GM06990 (cell line): Measurements from ENCODE around the gene LRRC10B.

Experiments
- DNase-seq: peaks from one replicate; pipeline ENCODE4 v3.0.0-alpha.2; 2011; ENCODE audit not compliant: insufficient read length; ENCODE audit errors: extremely low read depth
- H3K27me3 ChIP-seq: replicated peaks from 2 replicates; pipeline ENCODE4 v1.6.0; 2011; ENCODE audit warnings: low read length; ENCODE audit not compliant: control insufficient read depth, insufficient read depth
- H3K36me3 ChIP-seq: 2 replicates; pipeline ENCODE4 v1.5.1; 2011; ENCODE audit warnings: low read length; ENCODE audit not compliant: control insufficient read depth, insufficient read depth
- H3K4me3 ChIP-seq: replicated peaks from 2 replicates; pipeline ENCODE4 v1.5.1; 2011; ENCODE audit warnings: low read depth, mild to moderate bottlenecking, control low read depth, low read length
- TF ChIP-seq, protein P1 (sequence below): IDR thresholded peaks from 2 replicates; pipeline ENCODE4 v1.5.1; 2011; ENCODE audit warnings: low read length, control low read depth, mild to moderate bottlenecking, inconsistent platforms; ENCODE audit not compliant: insufficient read depth, poor library complexity, severe bottlenecking

The LRRC10B gene

DNA sequence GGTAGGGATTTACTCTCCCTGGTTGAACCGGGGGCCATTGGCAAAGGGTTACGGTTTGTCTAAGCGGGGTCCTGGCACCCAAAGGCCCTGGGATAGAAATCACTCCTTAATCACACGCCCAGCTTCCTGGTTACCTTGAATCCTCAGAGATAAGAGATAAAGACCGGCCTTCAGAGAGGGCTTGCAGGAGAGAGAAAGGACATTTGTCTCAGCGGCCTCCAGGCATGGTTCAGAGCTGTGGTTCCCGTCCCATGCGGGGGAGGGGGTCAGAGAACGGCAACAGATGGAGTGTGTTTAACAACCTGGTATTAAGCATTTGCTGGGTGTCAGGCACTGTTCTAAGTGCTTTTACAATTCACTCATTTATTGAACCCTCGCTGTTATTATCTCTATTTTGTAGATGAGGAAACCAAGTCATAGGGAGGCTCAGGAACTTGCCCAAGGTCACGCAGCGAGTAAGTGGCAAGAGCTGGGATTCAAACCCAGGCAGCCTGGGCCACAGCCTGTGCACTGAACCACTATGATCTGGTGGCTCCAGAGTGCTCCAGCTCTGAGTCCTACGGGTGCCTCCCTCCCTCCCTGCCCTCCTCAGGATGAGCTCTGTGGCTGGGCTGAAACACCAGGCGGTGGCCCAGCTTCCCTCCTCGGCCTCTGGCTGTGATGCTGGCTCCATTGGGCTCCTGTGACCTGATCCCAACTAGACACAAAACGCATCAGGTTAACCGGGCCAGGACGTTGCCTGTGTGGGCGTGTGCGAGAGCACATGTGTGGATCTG, 18.6 kb downstream of the LRRC10B start:
- Histone ChIP-seq H3K36me3 (no peaks in the 10 kb centered on the region), H3K27me3 (no peaks in the 10 kb centered on the region; the same call in none of the 2 replicates)

DNA sequence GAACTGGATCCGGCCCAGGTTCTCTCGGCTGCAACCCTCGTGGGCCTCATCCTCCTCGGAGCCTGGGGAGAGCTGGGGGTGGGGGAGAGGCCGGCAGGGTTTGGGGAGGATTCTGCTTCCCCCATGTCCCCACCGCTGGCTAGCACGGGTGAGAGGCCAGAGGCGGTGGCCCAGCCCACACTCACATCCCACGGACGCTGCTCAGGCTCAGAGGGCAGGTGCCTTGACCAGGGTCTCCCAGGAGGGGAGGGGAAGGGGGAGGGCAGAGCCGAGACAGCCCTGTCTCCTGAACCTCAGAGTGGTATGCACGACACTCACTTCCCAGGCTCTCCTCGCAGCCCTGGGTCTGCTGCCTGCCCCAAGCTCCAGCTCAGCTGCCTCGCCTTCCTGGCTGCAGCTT, 19.6 kb downstream of the LRRC10B start:
- Histone ChIP-seq H3K4me3 (no peak overlapping the region), H3K27me3 (no peaks in the 10 kb centered on the region; the same call in 1 of the 2 replicates), H3K36me3 (no peaks in the 10 kb centered on the region)
- TF ChIP-seq, protein P1, sequence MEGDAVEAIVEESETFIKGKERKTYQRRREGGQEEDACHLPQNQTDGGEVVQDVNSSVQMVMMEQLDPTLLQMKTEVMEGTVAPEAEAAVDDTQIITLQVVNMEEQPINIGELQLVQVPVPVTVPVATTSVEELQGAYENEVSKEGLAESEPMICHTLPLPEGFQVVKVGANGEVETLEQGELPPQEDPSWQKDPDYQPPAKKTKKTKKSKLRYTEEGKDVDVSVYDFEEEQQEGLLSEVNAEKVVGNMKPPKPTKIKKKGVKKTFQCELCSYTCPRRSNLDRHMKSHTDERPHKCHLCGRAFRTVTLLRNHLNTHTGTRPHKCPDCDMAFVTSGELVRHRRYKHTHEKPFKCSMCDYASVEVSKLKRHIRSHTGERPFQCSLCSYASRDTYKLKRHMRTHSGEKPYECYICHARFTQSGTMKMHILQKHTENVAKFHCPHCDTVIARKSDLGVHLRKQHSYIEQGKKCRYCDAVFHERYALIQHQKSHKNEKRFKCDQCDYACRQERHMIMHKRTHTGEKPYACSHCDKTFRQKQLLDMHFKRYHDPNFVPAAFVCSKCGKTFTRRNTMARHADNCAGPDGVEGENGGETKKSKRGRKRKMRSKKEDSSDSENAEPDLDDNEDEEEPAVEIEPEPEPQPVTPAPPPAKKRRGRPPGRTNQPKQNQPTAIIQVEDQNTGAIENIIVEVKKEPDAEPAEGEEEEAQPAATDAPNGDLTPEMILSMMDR, result no peak
- DNase-seq, result no peak

More for the DNA sequence above, 18.6 kb downstream of the LRRC10B start:
- H3K4me3 ChIP-seq, result no peak overlapping the region
- TF ChIP-seq, protein P1, result no peak
- DNase-seq, result no peak

DNA sequence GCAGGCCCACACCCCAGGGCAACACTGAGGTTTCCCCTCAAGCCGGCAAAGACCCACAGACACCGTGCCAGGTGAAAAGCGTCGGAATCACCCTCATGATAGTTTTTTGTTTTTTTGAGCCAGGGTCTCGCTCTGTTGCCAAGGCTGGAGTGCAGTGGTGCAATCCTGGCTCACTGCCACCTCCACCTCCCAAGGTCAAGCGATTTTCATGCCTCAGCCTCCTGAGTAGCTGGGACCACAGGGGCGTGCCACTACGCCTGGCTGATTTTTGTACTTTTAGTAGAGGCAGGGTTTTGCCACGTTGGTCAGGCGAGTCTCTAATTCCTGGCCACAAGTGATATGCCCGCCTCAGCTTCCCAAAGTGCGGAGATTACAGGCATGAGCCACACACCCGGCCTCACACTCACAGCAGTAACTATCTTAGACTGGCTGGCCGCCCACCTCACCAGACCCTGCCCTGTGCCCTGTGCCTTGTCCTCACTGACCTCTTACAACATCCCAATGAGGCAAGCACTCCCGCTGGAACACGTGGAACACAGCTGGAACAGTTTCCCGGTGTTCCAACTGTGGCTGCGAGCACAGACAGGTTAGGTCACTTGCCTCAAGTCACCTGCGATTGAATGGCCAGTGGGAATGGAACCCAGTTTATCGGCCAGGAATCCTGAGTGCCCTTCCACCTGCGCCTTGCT, 21.1 kb downstream of the LRRC10B start:
- DNase-seq, result no peak
- Histone ChIP-seq H3K27me3 (no peaks in the 10 kb centered on the region; the same call in 1 of the 2 replicates), H3K36me3 (no peaks in the 10 kb centered on the region), H3K4me3 (no peak overlapping the region)
- TF ChIP-seq, protein P1, result no peak

DNA sequence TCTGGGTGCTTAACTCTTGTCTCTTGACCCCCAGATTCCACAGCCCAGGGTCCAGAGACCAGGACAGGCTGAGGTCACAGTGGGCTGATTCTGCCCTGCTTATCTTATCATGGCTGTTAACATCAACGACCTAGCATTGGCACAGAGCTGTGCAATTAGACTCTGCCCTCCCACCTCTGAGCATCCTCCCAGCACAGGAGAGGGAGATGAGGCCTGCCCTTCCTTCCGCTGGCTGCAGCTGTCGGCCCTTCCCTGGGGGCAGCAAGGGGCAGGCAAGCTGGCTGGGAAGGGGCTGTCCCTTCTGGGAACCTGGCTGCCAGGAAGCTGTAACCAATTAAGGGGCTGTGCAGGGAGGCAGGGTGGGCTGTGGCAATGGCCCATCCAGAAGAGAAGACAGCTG, 22.5 kb downstream of the LRRC10B start:
- H3K27me3 ChIP-seq, result no peaks in the 10 kb centered on the region; the same call in 1 of the 2 replicates
- no peak for DNase-seq
- no peak overlapping the region for H3K4me3 ChIP-seq
- H3K36me3 ChIP-seq, result no peaks in the 10 kb centered on the region
- TF ChIP-seq, protein P1, result no peak

DNA sequence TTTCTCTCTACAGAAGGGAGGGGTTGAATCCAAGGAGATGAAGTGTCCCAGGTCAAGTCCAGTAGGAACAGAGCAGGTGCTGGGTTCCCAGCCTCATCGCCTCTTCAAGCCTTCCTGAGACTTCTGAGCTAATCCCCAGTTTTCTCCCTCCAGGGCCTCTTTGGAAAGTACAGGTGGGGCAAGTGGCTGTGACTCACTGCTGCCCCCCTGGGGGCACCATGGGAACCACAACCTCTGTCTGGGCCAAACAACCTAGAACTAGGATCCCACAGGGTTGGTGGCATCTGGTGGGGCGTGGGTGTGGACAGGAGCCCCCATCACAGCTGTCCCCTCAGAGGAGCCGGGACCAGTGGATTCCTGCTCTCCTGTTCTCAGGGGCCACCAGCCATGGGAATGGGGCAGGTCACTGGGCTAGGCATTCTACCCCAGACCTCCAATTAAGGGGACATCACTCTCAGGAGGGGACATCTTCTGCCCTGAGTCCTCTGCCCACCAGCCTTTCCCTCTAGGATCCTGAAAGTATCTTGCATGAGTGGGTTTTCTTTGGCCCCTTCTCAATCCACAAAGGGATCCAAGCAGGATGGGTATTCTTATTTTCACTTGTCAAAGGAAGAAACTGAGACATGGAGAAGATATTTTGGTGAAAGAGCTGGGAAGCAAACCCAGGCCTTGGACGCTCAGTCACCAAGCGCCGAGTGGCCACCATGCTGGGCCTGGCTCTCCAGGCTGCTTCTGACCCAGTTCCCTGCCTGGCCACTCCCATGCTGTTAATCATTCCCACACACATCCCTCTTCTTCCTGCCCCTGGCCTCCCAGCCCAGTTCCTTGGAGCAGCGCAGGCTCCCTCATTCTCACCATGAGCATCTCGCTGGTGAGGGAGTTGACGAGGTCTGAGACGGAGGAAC, 23.8 kb downstream of the LRRC10B start:
- DNase-seq, result no peak
- TF ChIP-seq, protein P1, result peak; percentile 95
- H3K27me3 ChIP-seq, result no peaks in the 10 kb centered on the region; the same call in 1 of the 2 replicates
- H3K36me3 ChIP-seq, result no peaks in the 10 kb centered on the region
- no peak overlapping the region for H3K4me3 ChIP-seq
